ENCODE results near the gene STK32B.

GRCh38 chr4:5471691-5472090 is 420.4 kb downstream of the STK32B start:
- TF ChIP-seq CTCF (conservative IDR thresholded peaks at IDR 0.05; ENCODE audit: low read length), result no peak
- no peak for TF ChIP-seq EZH2phosphoT487 (IDR thresholded peaks at IDR 0.05; ENCODE audit: borderline replicate concordance)

Measured in Loucy (cell line).